SK-N-SH (cell line): ENCODE data around the gene GNAI3. TPM values are rescaled to one million over a fixed set of nuclear protein-coding genes. Genes with fewer than 3 reads are reported as not detected.

Experiments
- CTCF ChIA-PET: fragments of 300-600, 350-600 bp; formaldehyde crosslinking; extraction: SDS; loops from one replicate; lab custom pipeline; 2021; lab: Yijun Ruan, JAX
- POLR2A ChIA-PET: fragments of 350-600 bp; sonication (Branson Sonifier 250); formaldehyde crosslinking; extraction: SDS; loops from one replicate; lab custom pipeline; 2020; ENCODE audit warnings: antibody characterized with exemption, inconsistent platforms; lab: Yijun Ruan, JAX
- DNase-seq: peaks from one replicate; pipeline ENCODE4 v3.0.0; 2012
- H2AFZ ChIP-seq: fragments of 200-600 bp; sonication (generic); 2 replicates; pipeline ENCODE4 v1.8.1; 2016; ENCODE audit warnings: antibody characterized with exemption, mild to moderate bottlenecking, low read depth
- H3F3A ChIP-seq: fragments of 200-600 bp; sonication (generic); replicated peaks from 2 replicates; pipeline ENCODE3; 2016; ENCODE audit warnings: antibody characterized with exemption, mild to moderate bottlenecking; ENCODE audit not compliant: insufficient read depth
- H3K27ac ChIP-seq, 2 experiments: fragments of 200-500 bp in 1 of 2; fragments of 200-600 bp in 1 of 2; sonication (Bioruptor generic) in 1 of 2; sonication (generic), shearing (Covaris generic) in 1 of 2; 2 replicates each; pipeline versions ENCODE4 v1.5.1 to v1.6.1; 2014 to 2016; ENCODE audit warnings: low read depth in 2 of 2, inconsistent platforms in 1 of 2, low read length in 1 of 2, mild to moderate bottlenecking in 1 of 2, mixed read lengths in 1 of 2
- H3K27me3 ChIP-seq: fragments of 200-600 bp; sonication (generic), shearing (Covaris generic); 2 replicates; pipeline ENCODE4 v1.6.1; 2016; ENCODE audit warnings: mixed run types; ENCODE audit not compliant: insufficient read depth
- H3K36me3 ChIP-seq, 2 experiments: fragments of 200-500 bp in 1 of 2; fragments of 200-600 bp in 1 of 2; sonication (Bioruptor generic) in 1 of 2; sonication (generic) in 1 of 2; replicated peaks in 1 of 2; 2 replicates each; pipeline versions ENCODE3 to v1.5.1; 2014 to 2016; ENCODE audit warnings: low read length in 1 of 2, mild to moderate bottlenecking in 1 of 2; ENCODE audit not compliant: insufficient read depth in 2 of 2, control insufficient read depth in 1 of 2
- H3K4me1 ChIP-seq, 2 experiments: fragments of 200-500 bp in 1 of 2; fragments of 200-600 bp in 1 of 2; sonication (Bioruptor generic) in 1 of 2; sonication (generic), shearing (Covaris generic) in 1 of 2; 2 replicates each; pipeline versions ENCODE4 v1.5.1 to v1.6.1; 2014 to 2016; ENCODE audit warnings: low read depth in 1 of 2, low read length in 1 of 2, mixed run types in 1 of 2; ENCODE audit not compliant: insufficient read depth in 2 of 2, control insufficient read depth in 1 of 2
- H3K4me2 ChIP-seq: fragments of 200-600 bp; sonication (generic), shearing (Covaris generic); 2 replicates; pipeline ENCODE4 v1.6.1; 2017; ENCODE audit warnings: mixed run types
- H3K4me3 ChIP-seq, 2 experiments: fragments of 200-500 bp in 1 of 2; fragments of 200-600 bp in 1 of 2; sonication (Bioruptor generic) in 1 of 2; sonication (generic), shearing (Covaris generic) in 1 of 2; 2 replicates each; pipeline versions ENCODE4 v1.5.1 to v1.8.1; 2014 to 2016; ENCODE audit warnings: low read depth in 2 of 2, inconsistent platforms in 1 of 2, low read length in 1 of 2, mild to moderate bottlenecking in 1 of 2, mixed read lengths in 1 of 2, moderate library complexity in 1 of 2
- H3K79me2 ChIP-seq: fragments of 200-600 bp; sonication (generic); 2 replicates; pipeline ENCODE4 v1.8.1; 2017; ENCODE audit warnings: mild to moderate bottlenecking; ENCODE audit not compliant: insufficient read depth
- H3K9ac ChIP-seq: fragments of 200-600 bp; sonication (generic); 2 replicates; pipeline ENCODE4 v1.6.1; 2017; ENCODE audit warnings: mixed run types
- H3K9me2 ChIP-seq: fragments of 200-600 bp; sonication (generic); 2 replicates; pipeline ENCODE4 v1.6.1; 2017; ENCODE audit warnings: mixed run types
- H3K9me3 ChIP-seq: fragments of 200-600 bp; sonication (generic); 2 replicates; pipeline ENCODE4 v1.6.1; 2017; ENCODE audit warnings: mixed run types, mild to moderate bottlenecking, moderate library complexity
- H4K20me1 ChIP-seq: fragments of 200-600 bp; sonication (generic); 2 replicates; pipeline ENCODE4 v1.6.1; 2017; ENCODE audit warnings: mild to moderate bottlenecking, mixed run types; ENCODE audit not compliant: insufficient read depth
- CHD2 ChIP-seq: fragments of 150-350 bp; IDR thresholded peaks from 2 replicates; pipeline ENCODE4 v1.6.1; 2018; ENCODE audit warnings: low read length; ENCODE audit not compliant: partially characterized antibody
- ELF1 ChIP-seq: IDR thresholded peaks from 2 replicates; pipeline ENCODE4 v1.4.0; 2012
- EZH2phosphoT487 ChIP-seq: fragments of 200-600 bp; sonication (generic); IDR thresholded peaks from 2 replicates; pipeline ENCODE4 v1.6.1; 2017; ENCODE audit warnings: low read depth, mixed run types, mild to moderate bottlenecking, antibody characterized with exemption, moderate library complexity, borderline replicate concordance
- FOXJ3 ChIP-seq: sonication (generic); formaldehyde crosslinking; IDR thresholded peaks from 2 replicates; pipeline ENCODE4 v1.5.1; 2020; ENCODE audit warnings: mild to moderate bottlenecking, missing genetic modification reagents
- RAD21 ChIP-seq: IDR thresholded peaks from 2 replicates; pipeline ENCODE4 v1.6.1; 2012; ENCODE audit warnings: mild to moderate bottlenecking, low read length
- SIN3A ChIP-seq: IDR thresholded peaks from 2 replicates; pipeline ENCODE4 v1.6.1; 2012; ENCODE audit warnings: low read depth, mild to moderate bottlenecking, low read length, moderate library complexity, borderline replicate concordance
- SMC3 ChIP-seq: IDR thresholded peaks from 2 replicates; pipeline ENCODE4 v1.6.1; 2012; ENCODE audit warnings: low read depth, low read length, improper control_type of control experiment
- TEAD4 ChIP-seq: IDR thresholded peaks from 2 replicates; pipeline ENCODE4 v1.4.0; 2012; ENCODE audit warnings: mild to moderate bottlenecking, borderline replicate concordance; ENCODE audit not compliant: insufficient read depth
- WGBS: methylation state at CpG from one replicate; pipeline ENCODE4 v1.1.6; 2017; ENCODE audit warnings: low lambda C conversion rate; 5-methylcytosine and 5-hydroxymethylcytosine counted together
- polyA plus RNA-seq, 3 experiments: library from polyadenylated mRNA; depleted of rRNA; stranded (reverse); fragments of >200 nt; gene quantifications; 2 replicates each; pipeline ENCODE4 v1.2.3, GENCODE V29; 2012
- TF ChIP-seq, protein P1 (sequence below): fragments of 200-600 bp; sonication (generic); IDR thresholded peaks from 2 replicates; pipeline ENCODE4 v1.6.1; 2017; ENCODE audit warnings: antibody characterized with exemption, mild to moderate bottlenecking, moderate library complexity
- TF ChIP-seq, protein P2 (sequence below): IDR thresholded peaks from 2 replicates; pipeline ENCODE4 v1.4.0; 2012; ENCODE audit warnings: low read depth, borderline replicate concordance
- TF ChIP-seq, protein P3 (sequence below): fragments of 150-350 bp; IDR thresholded peaks from 2 replicates; pipeline ENCODE4 v1.6.1; 2016; ENCODE audit warnings: mild to moderate bottlenecking, low read depth, low read length
- TF ChIP-seq, protein P4 (sequence below): IDR thresholded peaks from 2 replicates; pipeline ENCODE4; 2012
- TF ChIP-seq, protein P5 (sequence below): IDR thresholded peaks from 2 replicates; pipeline ENCODE4 v1.4.0; 2012; ENCODE audit warnings: low read depth, borderline replicate concordance
- TF ChIP-seq, protein P6 (sequence below): IDR thresholded peaks from 2 replicates; pipeline ENCODE4 v1.4.0; 2012; ENCODE audit warnings: low read depth
- TF ChIP-seq, protein P7 (sequence below): IDR thresholded peaks from 2 replicates; pipeline ENCODE4 v1.6.1; 2012; ENCODE audit warnings: mild to moderate bottlenecking, low read depth, low read length, moderate library complexity

The GNAI3 gene
- polyA plus RNA-seq, 1 of the 3 experiments (the other 2 are of a cell fraction) = 4.0 TPM

DNA sequence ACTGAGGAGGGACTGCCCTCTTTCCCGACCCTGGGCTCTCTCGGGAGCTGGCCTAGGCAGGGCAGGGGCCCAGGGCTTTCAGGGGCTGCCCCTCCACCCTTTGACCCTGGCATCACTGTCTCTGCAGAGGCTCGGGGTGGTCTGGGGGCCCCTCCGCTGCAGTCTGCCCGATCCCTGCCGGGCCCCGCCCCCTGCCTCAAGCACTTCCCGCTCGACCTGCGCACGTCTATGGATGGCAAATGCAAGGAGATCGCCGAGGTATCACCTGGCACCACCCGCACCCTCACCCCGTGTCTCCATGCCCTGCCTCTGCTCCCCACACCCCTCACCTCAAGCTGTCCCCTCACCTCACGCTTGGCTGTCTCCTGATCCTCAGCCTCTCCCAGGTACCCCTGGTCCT is 76.8 kb downstream of the GNAI3 start:
- no peaks in the 10 kb centered on the region for H3F3A ChIP-seq
- peaks cover 49% of the 10 kb centered on the region for H3K79me2 ChIP-seq
- no peak overlapping the region for H2AFZ ChIP-seq
- H3K9me3 ChIP-seq = no peaks in the 10 kb centered on the region
- no peak overlapping the region; a peak in 1 of 4 replicates for H3K27ac ChIP-seq
- H3K4me1 ChIP-seq = peaks cover 4 to 42% of the 10 kb centered on the region in 2 experiments; a peak in 1 of 4 replicates
- H3K4me2 ChIP-seq = no peak overlapping the region
- TF ChIP-seq, protein P1, sequence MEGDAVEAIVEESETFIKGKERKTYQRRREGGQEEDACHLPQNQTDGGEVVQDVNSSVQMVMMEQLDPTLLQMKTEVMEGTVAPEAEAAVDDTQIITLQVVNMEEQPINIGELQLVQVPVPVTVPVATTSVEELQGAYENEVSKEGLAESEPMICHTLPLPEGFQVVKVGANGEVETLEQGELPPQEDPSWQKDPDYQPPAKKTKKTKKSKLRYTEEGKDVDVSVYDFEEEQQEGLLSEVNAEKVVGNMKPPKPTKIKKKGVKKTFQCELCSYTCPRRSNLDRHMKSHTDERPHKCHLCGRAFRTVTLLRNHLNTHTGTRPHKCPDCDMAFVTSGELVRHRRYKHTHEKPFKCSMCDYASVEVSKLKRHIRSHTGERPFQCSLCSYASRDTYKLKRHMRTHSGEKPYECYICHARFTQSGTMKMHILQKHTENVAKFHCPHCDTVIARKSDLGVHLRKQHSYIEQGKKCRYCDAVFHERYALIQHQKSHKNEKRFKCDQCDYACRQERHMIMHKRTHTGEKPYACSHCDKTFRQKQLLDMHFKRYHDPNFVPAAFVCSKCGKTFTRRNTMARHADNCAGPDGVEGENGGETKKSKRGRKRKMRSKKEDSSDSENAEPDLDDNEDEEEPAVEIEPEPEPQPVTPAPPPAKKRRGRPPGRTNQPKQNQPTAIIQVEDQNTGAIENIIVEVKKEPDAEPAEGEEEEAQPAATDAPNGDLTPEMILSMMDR = no peak
- no peak for TF ChIP-seq RAD21
- TF ChIP-seq, protein P2, sequence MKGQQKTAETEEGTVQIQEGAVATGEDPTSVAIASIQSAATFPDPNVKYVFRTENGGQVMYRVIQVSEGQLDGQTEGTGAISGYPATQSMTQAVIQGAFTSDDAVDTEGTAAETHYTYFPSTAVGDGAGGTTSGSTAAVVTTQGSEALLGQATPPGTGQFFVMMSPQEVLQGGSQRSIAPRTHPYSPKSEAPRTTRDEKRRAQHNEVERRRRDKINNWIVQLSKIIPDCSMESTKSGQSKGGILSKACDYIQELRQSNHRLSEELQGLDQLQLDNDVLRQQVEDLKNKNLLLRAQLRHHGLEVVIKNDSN = no peak
- TF ChIP-seq FOXJ3 (CRISPR knock-in tag) = no peak
- TF ChIP-seq, protein P3, sequence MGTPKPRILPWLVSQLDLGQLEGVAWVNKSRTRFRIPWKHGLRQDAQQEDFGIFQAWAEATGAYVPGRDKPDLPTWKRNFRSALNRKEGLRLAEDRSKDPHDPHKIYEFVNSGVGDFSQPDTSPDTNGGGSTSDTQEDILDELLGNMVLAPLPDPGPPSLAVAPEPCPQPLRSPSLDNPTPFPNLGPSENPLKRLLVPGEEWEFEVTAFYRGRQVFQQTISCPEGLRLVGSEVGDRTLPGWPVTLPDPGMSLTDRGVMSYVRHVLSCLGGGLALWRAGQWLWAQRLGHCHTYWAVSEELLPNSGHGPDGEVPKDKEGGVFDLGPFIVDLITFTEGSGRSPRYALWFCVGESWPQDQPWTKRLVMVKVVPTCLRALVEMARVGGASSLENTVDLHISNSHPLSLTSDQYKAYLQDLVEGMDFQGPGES = no peak
- no peak for TF ChIP-seq EZH2phosphoT487
- TF ChIP-seq, protein P4, sequence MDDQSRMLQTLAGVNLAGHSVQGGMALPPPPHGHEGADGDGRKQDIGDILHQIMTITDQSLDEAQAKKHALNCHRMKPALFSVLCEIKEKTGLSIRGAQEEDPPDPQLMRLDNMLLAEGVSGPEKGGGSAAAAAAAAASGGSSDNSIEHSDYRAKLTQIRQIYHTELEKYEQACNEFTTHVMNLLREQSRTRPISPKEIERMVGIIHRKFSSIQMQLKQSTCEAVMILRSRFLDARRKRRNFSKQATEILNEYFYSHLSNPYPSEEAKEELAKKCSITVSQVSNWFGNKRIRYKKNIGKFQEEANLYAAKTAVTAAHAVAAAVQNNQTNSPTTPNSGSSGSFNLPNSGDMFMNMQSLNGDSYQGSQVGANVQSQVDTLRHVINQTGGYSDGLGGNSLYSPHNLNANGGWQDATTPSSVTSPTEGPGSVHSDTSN = no peak
- TF ChIP-seq SIN3A = no peak
- TF ChIP-seq, protein P5, sequence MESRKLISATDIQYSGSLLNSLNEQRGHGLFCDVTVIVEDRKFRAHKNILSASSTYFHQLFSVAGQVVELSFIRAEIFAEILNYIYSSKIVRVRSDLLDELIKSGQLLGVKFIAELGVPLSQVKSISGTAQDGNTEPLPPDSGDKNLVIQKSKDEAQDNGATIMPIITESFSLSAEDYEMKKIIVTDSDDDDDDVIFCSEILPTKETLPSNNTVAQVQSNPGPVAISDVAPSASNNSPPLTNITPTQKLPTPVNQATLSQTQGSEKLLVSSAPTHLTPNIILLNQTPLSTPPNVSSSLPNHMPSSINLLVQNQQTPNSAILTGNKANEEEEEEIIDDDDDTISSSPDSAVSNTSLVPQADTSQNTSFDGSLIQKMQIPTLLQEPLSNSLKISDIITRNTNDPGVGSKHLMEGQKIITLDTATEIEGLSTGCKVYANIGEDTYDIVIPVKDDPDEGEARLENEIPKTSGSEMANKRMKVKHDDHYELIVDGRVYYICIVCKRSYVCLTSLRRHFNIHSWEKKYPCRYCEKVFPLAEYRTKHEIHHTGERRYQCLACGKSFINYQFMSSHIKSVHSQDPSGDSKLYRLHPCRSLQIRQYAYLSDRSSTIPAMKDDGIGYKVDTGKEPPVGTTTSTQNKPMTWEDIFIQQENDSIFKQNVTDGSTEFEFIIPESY = no peak
- TF ChIP-seq, protein P6, sequence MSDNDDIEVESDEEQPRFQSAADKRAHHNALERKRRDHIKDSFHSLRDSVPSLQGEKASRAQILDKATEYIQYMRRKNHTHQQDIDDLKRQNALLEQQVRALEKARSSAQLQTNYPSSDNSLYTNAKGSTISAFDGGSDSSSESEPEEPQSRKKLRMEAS = no peak
- TF ChIP-seq, protein P7, sequence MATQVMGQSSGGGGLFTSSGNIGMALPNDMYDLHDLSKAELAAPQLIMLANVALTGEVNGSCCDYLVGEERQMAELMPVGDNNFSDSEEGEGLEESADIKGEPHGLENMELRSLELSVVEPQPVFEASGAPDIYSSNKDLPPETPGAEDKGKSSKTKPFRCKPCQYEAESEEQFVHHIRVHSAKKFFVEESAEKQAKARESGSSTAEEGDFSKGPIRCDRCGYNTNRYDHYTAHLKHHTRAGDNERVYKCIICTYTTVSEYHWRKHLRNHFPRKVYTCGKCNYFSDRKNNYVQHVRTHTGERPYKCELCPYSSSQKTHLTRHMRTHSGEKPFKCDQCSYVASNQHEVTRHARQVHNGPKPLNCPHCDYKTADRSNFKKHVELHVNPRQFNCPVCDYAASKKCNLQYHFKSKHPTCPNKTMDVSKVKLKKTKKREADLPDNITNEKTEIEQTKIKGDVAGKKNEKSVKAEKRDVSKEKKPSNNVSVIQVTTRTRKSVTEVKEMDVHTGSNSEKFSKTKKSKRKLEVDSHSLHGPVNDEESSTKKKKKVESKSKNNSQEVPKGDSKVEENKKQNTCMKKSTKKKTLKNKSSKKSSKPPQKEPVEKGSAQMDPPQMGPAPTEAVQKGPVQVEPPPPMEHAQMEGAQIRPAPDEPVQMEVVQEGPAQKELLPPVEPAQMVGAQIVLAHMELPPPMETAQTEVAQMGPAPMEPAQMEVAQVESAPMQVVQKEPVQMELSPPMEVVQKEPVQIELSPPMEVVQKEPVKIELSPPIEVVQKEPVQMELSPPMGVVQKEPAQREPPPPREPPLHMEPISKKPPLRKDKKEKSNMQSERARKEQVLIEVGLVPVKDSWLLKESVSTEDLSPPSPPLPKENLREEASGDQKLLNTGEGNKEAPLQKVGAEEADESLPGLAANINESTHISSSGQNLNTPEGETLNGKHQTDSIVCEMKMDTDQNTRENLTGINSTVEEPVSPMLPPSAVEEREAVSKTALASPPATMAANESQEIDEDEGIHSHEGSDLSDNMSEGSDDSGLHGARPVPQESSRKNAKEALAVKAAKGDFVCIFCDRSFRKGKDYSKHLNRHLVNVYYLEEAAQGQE = no peak
- TF ChIP-seq SMC3 = no peak
- no peak for TF ChIP-seq ELF1
- TF ChIP-seq TEAD4 = no peak
- no peak for TF ChIP-seq CHD2
- TF ChIP-seq, all 33 proteins: peak for 0
- DNase-seq = peak; percentile 21
- H3K27me3 ChIP-seq = no peaks in the 10 kb centered on the region
- no peak overlapping the region for H3K4me3 ChIP-seq
- ChIA-PET CTCF (interaction anchor here (1.0 to 11.9 kb wide), 7 partner anchors 15 to 93 kb away, joined by 3 to 114 read pairs (median 4); no protein-coding TSS in a partner anchor), POLR2A (interaction anchor here (2.9 kb wide), 1 partner anchor 77 kb away, joined by 16 read pairs; the partner anchor contains the start of gene GNAI3)
- H3K9ac ChIP-seq = no peak overlapping the region
- 90% methylated on average over 16 of the region's 16 CpGs for WGBS
- peaks cover 0 to 37% of the 10 kb centered on the region in 2 experiments for H3K36me3 ChIP-seq
- no peaks in the 10 kb centered on the region for H3K9me2 ChIP-seq
- H4K20me1 ChIP-seq = peaks cover 55% of the 10 kb centered on the region
